ENCODE data around the gene ITFG1. TPM values are rescaled to one million over a fixed set of nuclear protein-coding genes. Genes with fewer than 3 reads are reported as not detected.
A peak's percentile ranks its signal among the peaks of the same experiment; 100 is the strongest.

The ITFG1 gene
- total and polyA plus RNA-seq, 2 of the 13 experiments (the other 11 are each of a cell fraction or from before 2014, with no cell fraction given) = 74.5 to 150 TPM

DNA sequence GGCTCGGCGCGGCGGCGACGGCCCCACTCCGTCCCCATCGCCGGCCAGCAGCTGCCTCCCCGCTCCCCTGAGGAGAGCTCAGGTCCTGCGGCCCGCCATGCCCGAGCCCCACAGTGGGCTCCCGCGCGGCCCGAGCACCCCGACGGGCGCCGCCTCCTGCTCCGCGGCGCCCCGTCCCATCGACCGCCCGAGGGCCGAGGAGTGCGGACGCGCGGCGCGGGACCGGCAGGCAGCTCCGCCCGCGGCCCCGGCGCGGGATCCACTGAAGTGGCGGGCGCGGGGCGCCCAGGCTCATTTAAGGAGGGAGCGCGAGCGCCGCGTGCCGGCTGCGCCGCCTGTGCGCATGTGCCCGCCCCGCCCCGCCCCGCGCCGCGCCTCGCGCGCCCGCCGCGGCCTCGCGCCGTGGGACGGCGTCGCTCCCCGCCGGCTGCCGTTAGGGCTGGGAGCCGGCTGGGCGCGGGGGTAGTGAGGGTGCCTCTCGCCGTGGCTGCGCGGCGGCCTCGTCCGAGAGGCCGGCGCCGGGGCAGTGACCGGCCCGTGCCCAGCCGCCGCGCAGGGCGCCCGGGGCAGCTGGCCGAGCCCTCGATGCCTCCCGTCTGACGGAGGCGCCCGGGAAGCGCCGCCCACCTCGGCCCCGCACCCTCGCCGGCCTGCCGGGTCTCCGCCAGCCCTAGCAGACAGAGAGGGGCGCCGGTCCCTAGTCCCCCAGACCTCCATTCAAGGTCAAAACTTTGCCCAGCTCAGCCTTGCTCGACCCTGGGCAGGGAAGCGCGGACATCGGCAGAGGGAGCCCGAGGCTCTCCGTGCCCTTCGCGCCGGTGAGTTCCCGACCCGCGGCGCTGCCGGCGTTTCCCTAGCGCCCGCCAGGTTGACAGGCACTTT, 316.9 kb downstream of the ITFG1 start, which contains the start of gene NETO2 (continued):
- TF ChIP-seq, protein P1, sequence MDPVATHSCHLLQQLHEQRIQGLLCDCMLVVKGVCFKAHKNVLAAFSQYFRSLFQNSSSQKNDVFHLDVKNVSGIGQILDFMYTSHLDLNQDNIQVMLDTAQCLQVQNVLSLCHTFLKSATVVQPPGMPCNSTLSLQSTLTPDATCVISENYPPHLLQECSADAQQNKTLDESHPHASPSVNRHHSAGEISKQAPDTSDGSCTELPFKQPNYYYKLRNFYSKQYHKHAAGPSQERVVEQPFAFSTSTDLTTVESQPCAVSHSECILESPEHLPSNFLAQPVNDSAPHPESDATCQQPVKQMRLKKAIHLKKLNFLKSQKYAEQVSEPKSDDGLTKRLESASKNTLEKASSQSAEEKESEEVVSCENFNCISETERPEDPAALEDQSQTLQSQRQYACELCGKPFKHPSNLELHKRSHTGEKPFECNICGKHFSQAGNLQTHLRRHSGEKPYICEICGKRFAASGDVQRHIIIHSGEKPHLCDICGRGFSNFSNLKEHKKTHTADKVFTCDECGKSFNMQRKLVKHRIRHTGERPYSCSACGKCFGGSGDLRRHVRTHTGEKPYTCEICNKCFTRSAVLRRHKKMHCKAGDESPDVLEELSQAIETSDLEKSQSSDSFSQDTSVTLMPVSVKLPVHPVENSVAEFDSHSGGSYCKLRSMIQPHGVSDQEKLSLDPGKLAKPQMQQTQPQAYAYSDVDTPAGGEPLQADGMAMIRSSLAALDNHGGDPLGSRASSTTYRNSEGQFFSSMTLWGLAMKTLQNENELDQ (CRISPR knock-in tag; IDR thresholded peaks at IDR 0.05; ENCODE audit: borderline replicate concordance) = no peak
- TF ChIP-seq SRY (CRISPR knock-in tag; IDR thresholded peaks at IDR 0.05) (peak; percentile 50; the same call in 1 of the 2 replicates), XBP1 (CRISPR knock-in tag; IDR thresholded peaks at IDR 0.05) (no peak), ZFP90 (CRISPR knock-in tag; IDR thresholded peaks at IDR 0.05; ENCODE audit: borderline replicate concordance) (0 out of 2 replicates have a peak, but pooled peaks have one; percentile 58), PRPF4 (IDR thresholded peaks at IDR 0.05; ENCODE audit: low read depth, low read length, poor library complexity, severe bottlenecking) (no peak), SMYD3 (CRISPR knock-in tag; IDR thresholded peaks at IDR 0.05) (no peak), ZNF746 (CRISPR knock-in tag; IDR thresholded peaks at IDR 0.05) (no peak), NFIB (CRISPR knock-in tag; IDR thresholded peaks at IDR 0.05; ENCODE audit: borderline replicate concordance) (no peak), JUNB (CRISPR knock-in tag; IDR thresholded peaks at IDR 0.05; ENCODE audit: borderline replicate concordance) (no peak), TAF15 (IDR thresholded peaks at IDR 0.05; ENCODE audit: low read depth, low read length, poor library complexity, severe bottlenecking) (no peak), CENPX (CRISPR knock-in tag; IDR thresholded peaks at IDR 0.05) (no peak), ELF4 (CRISPR knock-in tag; IDR thresholded peaks at IDR 0.05; ENCODE audit: borderline replicate concordance) (no peak), CREB1 (IDR thresholded peaks at IDR 0.05) (no peak), CREB1 (CRISPR knock-in tag; IDR thresholded peaks at IDR 0.05) (no peak), ZNF570 (CRISPR knock-in tag; IDR thresholded peaks at IDR 0.05; ENCODE audit: borderline replicate concordance) (0 out of 2 replicates have a peak, but pooled peaks have one; percentile 39), ZSCAN22 (CRISPR knock-in tag; IDR thresholded peaks at IDR 0.05) (no peak), ZNF501 (CRISPR knock-in tag; IDR thresholded peaks at IDR 0.05) (no peak), NCOA5 (CRISPR knock-in tag; IDR thresholded peaks at IDR 0.05) (no peak), SMC3 (IDR thresholded peaks at IDR 0.05; ENCODE audit: low read length) (peak; percentile 43; the same call in 1 of the 2 replicates), ZNF329 (CRISPR knock-in tag; IDR thresholded peaks at IDR 0.05; ENCODE audit: low read depth) (0 out of 2 replicates have a peak, but pooled peaks have one; percentile 36), HIVEP1 (CRISPR knock-in tag; IDR thresholded peaks at IDR 0.05) (no peak), SAFB2 (CRISPR knock-in tag; IDR thresholded peaks at IDR 0.05; ENCODE audit: borderline replicate concordance, low read depth) (no peak)
- TF ChIP-seq, protein P2, sequence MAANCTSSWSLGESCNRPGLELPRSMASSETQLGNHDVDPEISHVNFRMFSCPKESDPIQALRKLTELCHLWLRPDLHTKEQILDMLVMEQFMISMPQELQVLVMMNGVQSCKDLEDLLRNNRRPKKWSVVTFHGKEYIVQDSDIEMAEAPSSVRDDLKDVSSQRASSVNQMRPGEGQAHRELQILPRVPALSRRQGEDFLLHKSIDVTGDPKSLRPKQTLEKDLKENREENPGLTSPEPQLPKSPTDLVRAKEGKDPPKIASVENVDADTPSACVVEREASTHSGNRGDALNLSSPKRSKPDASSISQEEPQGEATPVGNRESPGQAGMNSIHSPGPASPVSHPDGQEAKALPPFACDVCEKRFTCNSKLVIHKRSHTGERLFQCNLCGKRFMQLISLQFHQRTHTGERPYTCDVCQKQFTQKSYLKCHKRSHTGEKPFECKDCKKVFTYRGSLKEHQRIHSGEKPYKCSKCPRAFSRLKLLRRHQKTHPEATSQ (CRISPR knock-in tag; IDR thresholded peaks at IDR 0.05; ENCODE audit: borderline replicate concordance) = no peak
- TF ChIP-seq, protein P3, sequence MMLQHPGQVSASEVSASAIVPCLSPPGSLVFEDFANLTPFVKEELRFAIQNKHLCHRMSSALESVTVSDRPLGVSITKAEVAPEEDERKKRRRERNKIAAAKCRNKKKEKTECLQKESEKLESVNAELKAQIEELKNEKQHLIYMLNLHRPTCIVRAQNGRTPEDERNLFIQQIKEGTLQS (CRISPR knock-in tag; IDR thresholded peaks at IDR 0.05) = 0 out of 2 replicates have a peak, but pooled peaks have one; percentile 21

Data from HepG2 (cell line).